ENCODE measurements around the gene SCG5.

Gene SCG5

GRCh38 chr15:32729700-32730395 is 88.3 kb downstream of the SCG5 start:
- no peak for FAIRE-seq

- FAIRE-seq, result no peak
Observed at GRCh38 chr15:32730677-32731654, 89.5 kb downstream of the SCG5 start.

- FAIRE-seq, result no peak
Observed at GRCh38 chr15:32732574-32733157, 91.2 kb downstream of the SCG5 start.

GRCh38 chr15:32733281-32733680 is 91.8 kb downstream of the SCG5 start:
- no peak for FAIRE-seq

- no peak for FAIRE-seq
Observed at GRCh38 chr15:32735989-32736700, 94.6 kb downstream of the SCG5 start.

- FAIRE-seq, result no peak
Observed at GRCh38 chr15:32736701-32737061, 95.2 kb downstream of the SCG5 start.

GRCh38 chr15:32737304-32737703 is 95.8 kb downstream of the SCG5 start:
- no peak for FAIRE-seq

GRCh38 chr15:32738666-32739065 is 97.2 kb downstream of the SCG5 start:
- FAIRE-seq, result no peak

- FAIRE-seq, result no peak
Observed at GRCh38 chr15:32739522-32740063, 98.1 kb downstream of the SCG5 start.

GRCh38 chr15:32743411-32744140 is 102.1 kb downstream of the SCG5 start:
- FAIRE-seq, result no peak

- no peak for FAIRE-seq
Observed at GRCh38 chr15:32746116-32746857, 104.8 kb downstream of the SCG5 start.

All from endometrium (tissue), 2 donors.